GM21515 (cell line): Measurements from ENCODE around the gene SPOP.

Experiments
- ATAC-seq: cut with Tn5 transposase; IDR thresholded peaks from one replicate; pipeline ENCODE4 v1.9.1; 2021; ENCODE audit not compliant: unreplicated experiment

The SPOP gene

GRCh38 chr17:49618028-49618611 is 59.8 kb downstream of the SPOP start:
- ATAC-seq: no peak

- ATAC-seq: no peak
These were observed 61.2 kb downstream of the SPOP start for GRCh38 chr17:49616601-49617131.

GRCh38 chr17:49616086-49616485 is 61.8 kb downstream of the SPOP start:
- ATAC-seq: no peak

GRCh38 chr17:49613182-49613800 is 64.6 kb downstream of the SPOP start:
- ATAC-seq: no peak

- no peak for ATAC-seq
These were observed 65.2 kb downstream of the SPOP start for GRCh38 chr17:49612726-49613125.

GRCh38 chr17:49610883-49611584 is 66.9 kb downstream of the SPOP start:
- ATAC-seq: no peak

GRCh38 chr17:49604314-49604869 is 73.5 kb downstream of the SPOP start:
- no peak for ATAC-seq

GRCh38 chr17:49603720-49604119 is 74.2 kb downstream of the SPOP start:
- no peak for ATAC-seq

GRCh38 chr17:49603238-49603637 is 74.7 kb downstream of the SPOP start:
- ATAC-seq: no peak

- ATAC-seq: no peak
These were observed 75.1 kb downstream of the SPOP start for GRCh38 chr17:49602783-49603182.

- no peak for ATAC-seq
These were observed 76.9 kb downstream of the SPOP start for GRCh38 chr17:49600949-49601348.

- no peak for ATAC-seq
These were observed 79.0 kb downstream of the SPOP start for GRCh38 chr17:49598918-49599317.

GRCh38 chr17:49597928-49598655 is 79.8 kb downstream of the SPOP start:
- ATAC-seq: no peak

- no peak for ATAC-seq
These were observed 80.5 kb downstream of the SPOP start for GRCh38 chr17:49597436-49597835.

GRCh38 chr17:49596613-49597244 is 81.2 kb downstream of the SPOP start:
- no peak for ATAC-seq

- no peak for ATAC-seq
These were observed 81.9 kb downstream of the SPOP start for GRCh38 chr17:49595980-49596379.

GRCh38 chr17:49595328-49595727 is 82.6 kb downstream of the SPOP start:
- ATAC-seq: no peak

GRCh38 chr17:49592263-49592662 is 85.6 kb downstream of the SPOP start:
- no peak for ATAC-seq

GRCh38 chr17:49590874-49591273 is 87.0 kb downstream of the SPOP start:
- ATAC-seq: no peak

- ATAC-seq: no peak
These were observed 88.3 kb downstream of the SPOP start for GRCh38 chr17:49589577-49589927.
